PC-3 (cell line): ENCODE data around the gene UBA1. TPM values are rescaled to one million over a fixed set of nuclear protein-coding genes. Genes with fewer than 3 reads are reported as not detected.

Experiments
- ATAC-seq: fragments of 200-7000 bp; cut with Tn5 transposase; 2 replicates; pipeline ENCODE4 v1.9.1; 2020; ENCODE audit warnings: mild to moderate bottlenecking, moderate library complexity
- BruUV-seq: library from RNA; stranded (reverse); fragments of 400-500 nt; replicated peaks from 2 replicates; lab custom pipeline; 2021; lab: Mats Ljungman, UMichigan
- CTCF ChIA-PET: fragments of 300-600 bp; sonication (Branson Sonifier 250); formaldehyde crosslinking; loops from one replicate; lab custom pipeline; 2022; ENCODE audit warnings: antibody characterized with exemption; lab: Charles Lee
- POLR2A ChIA-PET: fragments of 300-600 bp; sonication (Branson Sonifier 250); formaldehyde crosslinking; loops from one replicate; lab custom pipeline; 2022; ENCODE audit warnings: antibody characterized with exemption; ENCODE audit not compliant: unreplicated experiment; lab: Charles Lee
- DNase-seq: peaks from one replicate; pipeline ENCODE4 v3.0.0-alpha.2; 2015
- H2AFZ ChIP-seq: fragments of 300-600 bp; sonication (generic); 2 replicates; pipeline ENCODE4 v1.6.0; 2016; ENCODE audit warnings: antibody characterized with exemption, low read length
- H3F3A ChIP-seq: fragments of 300-600 bp; sonication (generic); one replicate; pipeline ENCODE4 v1.6.0; 2017; ENCODE audit warnings: antibody characterized with exemption, low read length, control low read depth, mild to moderate bottlenecking; ENCODE audit not compliant: unreplicated experiment
- H3K27ac ChIP-seq: fragments of 300-600 bp; sonication (generic); 2 replicates; pipeline ENCODE4 v1.5.1; 2016; ENCODE audit warnings: mild to moderate bottlenecking, low read length
- H3K27me3 ChIP-seq: fragments of 300-600 bp; sonication (generic); 2 replicates; pipeline ENCODE4 v1.6.1; 2016; ENCODE audit warnings: low read length, mixed read lengths
- H3K36me3 ChIP-seq: fragments of 300-600 bp; sonication (generic); 2 replicates; pipeline ENCODE4 v1.6.1; 2016; ENCODE audit warnings: low read depth, mixed run types, low read length, mixed read lengths
- H3K4me1 ChIP-seq: fragments of 300-600 bp; sonication (generic); 2 replicates; pipeline ENCODE4 v1.5.1; 2016; ENCODE audit warnings: low read length; ENCODE audit not compliant: insufficient read depth
- H3K4me2 ChIP-seq: fragments of 300-600 bp; sonication (generic); 2 replicates; pipeline ENCODE4 v1.6.0; 2016; ENCODE audit warnings: low read length
- H3K4me3 ChIP-seq: fragments of 300-600 bp; sonication (generic); 2 replicates; pipeline ENCODE4 v1.5.1; 2016; ENCODE audit warnings: mild to moderate bottlenecking, low read length, mixed read lengths
- H3K79me2 ChIP-seq: fragments of 300-600 bp; sonication (generic); 2 replicates; pipeline ENCODE4 v1.6.1; 2017; ENCODE audit warnings: low read length, mixed read lengths
- H3K9ac ChIP-seq: fragments of 300-600 bp; sonication (generic); 2 replicates; pipeline ENCODE4 v1.6.0; 2016; ENCODE audit warnings: mild to moderate bottlenecking, low read length
- H3K9me2 ChIP-seq: fragments of 300-600 bp; sonication (generic); replicated peaks from 2 replicates; pipeline ENCODE4 v1.6.1; 2016; ENCODE audit warnings: mixed run types, low read length, mixed read lengths
- H3K9me3 ChIP-seq: fragments of 300-600 bp; sonication (generic); 2 replicates; pipeline ENCODE4 v1.6.1; 2016; ENCODE audit warnings: low read length, mixed read lengths
- H4K20me1 ChIP-seq: fragments of 300-600 bp; sonication (generic); 2 replicates; pipeline ENCODE4 v1.6.1; 2016; ENCODE audit warnings: low read length, mixed read lengths
- CTCF ChIP-seq: fragments of 300-600 bp; sonication (generic); conservative IDR thresholded peaks from 2 replicates; pipeline ENCODE4 v1.5.1; 2017; ENCODE audit warnings: antibody characterized with exemption, low read depth, mild to moderate bottlenecking, low read length
- EZH2 ChIP-seq: fragments of 300-600 bp; sonication (generic); IDR thresholded peaks from one replicate; pipeline ENCODE4 v1.6.1; 2017; ENCODE audit warnings: antibody characterized with exemption, mild to moderate bottlenecking, low read length; ENCODE audit not compliant: unreplicated experiment
- EZH2phosphoT487 ChIP-seq: fragments of 300-600 bp; sonication (generic); IDR thresholded peaks from 2 replicates; pipeline ENCODE4 v1.6.1; 2018; ENCODE audit warnings: mild to moderate bottlenecking, antibody characterized with exemption, low read length, borderline replicate concordance
- intact Hi-C: fragments of 100-400 bp; cut with micrococcal nuclease; formaldehyde crosslinking; loops from 2 replicates; pipeline ENCODE4 v1.9.0; 2023
- total RNA-seq: library from RNA; depleted of rRNA; stranded (reverse); fragments of >200 nt; gene quantifications from 2 replicates; pipeline ENCODE4 v1.2.3, GENCODE V29; 2014

Gene UBA1
- total RNA-seq, 1 experiment from 2014 or later, result 282 TPM

- intact Hi-C loops, result loop anchor here (5.0 kb wide), 1 partner anchor 98 kb away; no protein-coding TSS in a partner anchor
- H4K20me1 ChIP-seq, result peaks cover 6% of the 10 kb centered on the region
- H3K9ac ChIP-seq, result no peak overlapping the region
- peaks cover 25% of the 10 kb centered on the region for H3K4me1 ChIP-seq
- peaks cover 16% of the 10 kb centered on the region for H3F3A ChIP-seq
- H3K27ac ChIP-seq, result no peak overlapping the region
- no peak for DNase-seq
- no peak overlapping the region for H3K4me2 ChIP-seq
- H3K36me3 ChIP-seq, result peaks cover 61% of the 10 kb centered on the region
- H3K4me3 ChIP-seq, result no peak overlapping the region
- TF ChIP-seq EZH2phosphoT487, result no peak
- no peak for TF ChIP-seq CTCF
- no peak for TF ChIP-seq EZH2
- peaks cover 14% of the 10 kb centered on the region for H3K79me2 ChIP-seq
- ChIA-PET CTCF (no interaction called here), POLR2A (no interaction called here)
- no peak overlapping the region for H2AFZ ChIP-seq
- TSS peak; percentile 42 for BruUV-seq
- no peaks in the 10 kb centered on the region for H3K9me2 ChIP-seq
- no peaks in the 10 kb centered on the region for H3K9me3 ChIP-seq
- no peak for ATAC-seq
- H3K27me3 ChIP-seq, result no peaks in the 10 kb centered on the region
Observed at GRCh38 chrX:47214435-47215077, 20.9 kb downstream of the UBA1 start.

DNA sequence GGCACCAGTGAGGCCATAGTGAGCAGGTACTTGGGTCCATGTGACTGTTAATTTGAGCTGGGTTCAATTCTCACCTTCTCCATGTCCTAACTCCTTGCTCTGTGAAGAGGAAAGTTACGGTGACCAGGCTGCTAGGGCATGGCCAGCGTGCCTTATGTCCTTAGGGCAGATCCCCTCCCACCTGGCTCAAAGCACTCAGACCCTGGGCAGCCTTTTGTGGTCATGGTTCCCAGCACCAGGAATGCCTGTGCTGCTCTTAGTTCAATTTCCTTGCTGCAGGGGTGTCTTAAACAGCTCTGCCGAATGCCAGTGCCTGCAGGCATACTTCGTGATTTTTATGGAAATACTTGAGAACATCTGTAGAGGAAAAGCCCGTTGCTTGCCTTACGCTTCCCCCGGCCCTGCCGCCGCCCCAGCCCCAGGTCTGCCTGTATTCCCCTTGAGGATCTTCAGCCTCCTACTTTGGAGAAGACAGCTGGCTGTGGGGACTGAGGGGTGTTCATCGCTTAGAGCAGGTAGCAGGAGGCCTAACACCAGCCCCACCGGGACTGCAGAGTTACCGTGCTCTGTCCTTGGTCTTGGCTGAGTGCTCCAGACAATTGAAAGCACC lies 21.8 kb downstream of the UBA1 start:
- TF ChIP-seq EZH2phosphoT487, result no peak
- no peak for TF ChIP-seq EZH2
- no peak for TF ChIP-seq CTCF
- intact Hi-C loops, result loop anchor here (5.0 kb wide), 1 partner anchor 97 kb away; no protein-coding TSS in a partner anchor
- Histone ChIP-seq H3K27ac (no peak overlapping the region), H3K9ac (no peak overlapping the region), H3K4me3 (no peak overlapping the region), H3F3A (peaks cover 16% of the 10 kb centered on the region), H3K36me3 (peaks cover 55% of the 10 kb centered on the region), H3K4me2 (no peak overlapping the region), H3K27me3 (no peaks in the 10 kb centered on the region), H3K9me3 (no peaks in the 10 kb centered on the region), H2AFZ (no peak overlapping the region), H3K4me1 (peaks cover 29% of the 10 kb centered on the region), H3K9me2 (no peaks in the 10 kb centered on the region), H3K79me2 (peaks cover 22% of the 10 kb centered on the region), H4K20me1 (peaks cover 15% of the 10 kb centered on the region)
- no TSS peak for BruUV-seq
- ATAC-seq (no peak), DNase-seq (no peak)
- POLR2A ChIA-PET, result no interaction called here
- CTCF ChIA-PET, result interaction anchor here (1.3 kb wide), 1 partner anchor 15 kb away, joined by 3 read pairs; no protein-coding TSS in a partner anchor
